SH-SY5Y (cell line): ENCODE data around the gene NT5C1B.

ENCODE experiments used
- GATA2 ChIP-seq: IDR thresholded peaks from 2 replicates; pipeline ENCODE4 v1.6.1; 2011; ENCODE audit warnings: mild to moderate bottlenecking, low read depth, low read length
- GATA3 ChIP-seq: IDR thresholded peaks from 2 replicates; pipeline ENCODE4 v1.6.1; 2011; ENCODE audit warnings: low read depth, mild to moderate bottlenecking, low read length, moderate library complexity

The NT5C1B gene

GRCh38 chr2:18548621-18549020 lies 40.7 kb downstream of the NT5C1B start:
- TF ChIP-seq GATA2 (no peak), GATA3 (no peak)

DNA sequence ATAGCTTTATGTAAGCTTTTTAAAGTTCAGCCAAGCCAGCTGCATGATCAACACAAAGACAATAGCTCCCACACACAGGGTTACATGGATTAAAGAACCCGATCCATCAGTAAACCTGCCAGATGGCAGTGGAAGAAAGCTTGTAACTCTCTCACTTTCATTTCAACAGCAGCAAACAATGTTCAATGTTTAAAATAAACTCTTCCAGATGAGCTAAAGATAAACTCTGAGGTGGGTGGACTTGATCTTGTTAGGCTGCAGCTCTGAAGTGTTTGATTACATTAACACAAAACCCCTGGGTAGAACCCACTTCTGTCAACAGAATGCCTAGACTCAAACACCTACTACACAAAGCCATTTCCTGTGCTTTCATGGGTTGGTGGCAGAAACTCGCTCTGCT lies 42.8 kb downstream of the NT5C1B start:
- TF ChIP-seq GATA3: no peak
- TF ChIP-seq GATA2: no peak

GRCh38 chr2:18545384-18545783 lies 44.0 kb downstream of the NT5C1B start:
- TF ChIP-seq GATA3 (no peak), GATA2 (no peak)

DNA sequence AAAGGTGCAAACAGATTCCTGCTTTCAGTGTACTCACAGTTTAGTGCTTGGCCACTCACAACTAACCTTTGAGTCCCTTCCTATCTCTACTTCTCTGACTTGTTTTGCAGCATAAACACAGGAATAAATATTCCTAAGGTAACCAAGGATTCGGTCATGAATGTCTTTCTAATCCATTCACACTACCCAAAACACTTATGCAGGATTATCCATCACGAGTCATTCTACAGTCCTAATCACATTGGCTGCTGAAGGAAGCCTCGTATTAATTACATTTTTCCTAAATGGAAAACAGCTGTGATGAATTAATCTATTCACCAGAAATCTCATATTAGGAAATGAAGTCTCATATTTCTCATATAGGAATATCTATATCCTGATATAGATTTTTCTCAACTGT lies 45.2 kb downstream of the NT5C1B start:
- TF ChIP-seq GATA3: no peak
- TF ChIP-seq GATA2: no peak

GRCh38 chr2:18540872-18541271 lies 48.5 kb downstream of the NT5C1B start:
- TF ChIP-seq GATA2: no peak
- TF ChIP-seq GATA3: no peak

- no peak for TF ChIP-seq GATA2
- no peak for TF ChIP-seq GATA3
Observed at GRCh38 chr2:18536697-18537096, 52.7 kb downstream of the NT5C1B start.

DNA sequence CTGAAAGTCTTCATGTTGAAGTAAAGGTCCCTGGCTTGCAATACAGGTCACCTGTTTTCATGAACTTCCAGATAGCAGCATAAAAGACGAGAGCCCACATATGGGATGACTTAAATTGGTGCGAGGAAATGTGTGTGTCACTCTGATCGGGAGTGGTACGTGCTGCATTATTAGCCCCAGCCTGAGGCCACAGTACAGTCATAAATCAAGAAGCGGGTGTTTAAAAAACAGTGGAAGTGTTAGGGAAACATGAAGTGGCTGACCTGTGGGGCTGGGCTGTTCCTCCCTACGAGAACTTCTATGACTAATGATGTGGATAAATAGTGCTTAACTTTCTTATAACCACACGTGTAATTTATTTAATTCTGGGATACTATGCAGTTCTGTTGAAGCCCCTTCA lies 53.3 kb downstream of the NT5C1B start:
- TF ChIP-seq GATA3 (no peak), GATA2 (no peak)

DNA sequence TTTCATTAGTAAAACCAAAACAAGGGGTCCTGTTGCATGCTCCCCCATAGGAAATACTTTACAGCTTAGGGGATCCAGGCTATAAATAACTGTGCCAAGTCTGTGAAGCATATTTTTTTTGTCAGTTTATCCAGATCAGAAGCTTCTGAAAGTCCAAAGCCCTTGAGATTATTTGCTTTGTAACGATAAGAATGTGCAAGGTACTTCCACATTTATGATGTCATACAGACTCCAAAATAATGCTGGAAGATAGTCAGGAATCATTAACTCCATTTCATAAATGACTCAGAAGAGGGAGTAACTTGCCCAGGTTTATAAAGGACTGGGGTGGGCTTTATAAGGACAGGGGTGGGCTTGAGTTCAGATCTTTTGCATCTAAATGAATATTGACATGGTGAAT lies 58.2 kb downstream of the NT5C1B start:
- TF ChIP-seq GATA2 (no peak), GATA3 (no peak)

DNA sequence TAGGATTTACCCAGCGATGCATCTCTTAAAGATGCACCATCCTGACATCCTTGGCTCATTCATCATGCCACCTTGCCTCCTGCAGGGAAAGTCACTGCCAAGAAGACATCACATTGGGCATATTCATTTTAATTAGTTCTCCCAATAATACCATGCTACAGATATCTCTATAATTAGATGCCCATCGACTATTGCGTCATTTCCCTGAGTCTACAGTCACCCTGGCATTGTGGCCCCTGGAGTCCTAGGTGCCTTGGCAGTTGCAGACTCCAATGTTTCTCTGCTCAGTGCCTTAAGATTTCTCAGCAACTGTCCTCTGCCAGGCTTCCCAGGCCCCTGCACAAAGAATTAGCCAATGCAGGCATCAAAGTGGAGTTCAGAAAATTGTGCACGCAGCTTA lies 61.5 kb downstream of the NT5C1B start:
- TF ChIP-seq GATA2 (no peak), GATA3 (no peak)

GRCh38 chr2:18527326-18527725 lies 62.0 kb downstream of the NT5C1B start:
- TF ChIP-seq GATA2: no peak
- TF ChIP-seq GATA3: no peak

DNA sequence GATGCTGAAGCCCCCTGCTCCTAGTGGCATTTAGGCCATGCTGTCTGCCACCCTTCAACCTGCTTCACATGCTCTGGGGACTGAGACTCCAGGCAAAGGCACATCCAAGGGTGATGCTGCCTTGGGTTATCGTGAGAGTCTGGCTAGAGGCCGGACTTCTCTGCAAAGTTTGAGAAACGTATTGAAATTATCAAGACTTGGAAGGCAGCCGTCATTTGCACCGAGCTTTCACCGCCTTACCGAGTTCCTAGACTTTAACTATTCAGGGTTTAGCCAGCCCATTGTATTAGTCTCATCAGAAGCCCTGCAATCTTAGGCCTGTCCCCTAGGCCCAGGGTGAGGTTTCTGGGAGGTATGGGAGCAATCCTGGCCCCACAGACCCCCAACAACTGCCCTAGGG lies 62.9 kb downstream of the NT5C1B start:
- no peak for TF ChIP-seq GATA3
- no peak for TF ChIP-seq GATA2

- TF ChIP-seq GATA3 (no peak), GATA2 (no peak)
Observed at GRCh38 chr2:18525852-18526251, 63.5 kb downstream of the NT5C1B start.

- no peak for TF ChIP-seq GATA2
- TF ChIP-seq GATA3: no peak
Observed at GRCh38 chr2:18525236-18525635, 64.1 kb downstream of the NT5C1B start.

DNA sequence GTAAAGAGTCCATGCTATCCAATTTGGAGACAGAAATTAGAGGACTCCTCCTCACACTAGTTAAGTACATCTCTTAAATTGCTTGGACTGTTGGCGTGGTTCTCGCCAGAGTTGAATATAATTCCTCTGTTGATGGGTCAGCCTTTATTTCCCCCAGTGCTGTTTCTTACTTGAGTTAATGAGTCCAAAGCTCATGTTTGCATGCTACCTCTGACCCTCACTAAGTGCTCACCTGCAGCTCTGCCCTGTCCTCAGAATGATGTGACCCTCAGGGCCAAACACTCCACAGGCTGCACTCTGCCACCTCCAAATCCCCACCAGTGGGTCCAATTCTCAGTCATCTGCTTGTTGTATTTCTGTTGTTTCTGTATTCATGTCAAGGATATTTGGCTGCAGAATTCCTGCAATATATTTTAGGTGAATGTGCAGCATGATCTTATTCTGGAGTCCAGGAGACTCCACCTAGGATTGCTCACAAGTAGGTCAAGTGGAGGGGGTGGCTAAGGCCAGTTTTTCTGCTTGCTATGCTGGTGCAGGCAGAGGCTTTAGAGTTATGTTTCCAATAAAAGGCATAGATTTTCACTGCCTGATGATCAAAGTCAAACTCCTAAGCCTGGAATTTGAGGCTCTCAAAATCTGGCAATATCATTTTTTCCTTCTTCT lies 66.8 kb downstream of the NT5C1B start:
- TF ChIP-seq GATA2 (no peak), GATA3 (no peak)

DNA sequence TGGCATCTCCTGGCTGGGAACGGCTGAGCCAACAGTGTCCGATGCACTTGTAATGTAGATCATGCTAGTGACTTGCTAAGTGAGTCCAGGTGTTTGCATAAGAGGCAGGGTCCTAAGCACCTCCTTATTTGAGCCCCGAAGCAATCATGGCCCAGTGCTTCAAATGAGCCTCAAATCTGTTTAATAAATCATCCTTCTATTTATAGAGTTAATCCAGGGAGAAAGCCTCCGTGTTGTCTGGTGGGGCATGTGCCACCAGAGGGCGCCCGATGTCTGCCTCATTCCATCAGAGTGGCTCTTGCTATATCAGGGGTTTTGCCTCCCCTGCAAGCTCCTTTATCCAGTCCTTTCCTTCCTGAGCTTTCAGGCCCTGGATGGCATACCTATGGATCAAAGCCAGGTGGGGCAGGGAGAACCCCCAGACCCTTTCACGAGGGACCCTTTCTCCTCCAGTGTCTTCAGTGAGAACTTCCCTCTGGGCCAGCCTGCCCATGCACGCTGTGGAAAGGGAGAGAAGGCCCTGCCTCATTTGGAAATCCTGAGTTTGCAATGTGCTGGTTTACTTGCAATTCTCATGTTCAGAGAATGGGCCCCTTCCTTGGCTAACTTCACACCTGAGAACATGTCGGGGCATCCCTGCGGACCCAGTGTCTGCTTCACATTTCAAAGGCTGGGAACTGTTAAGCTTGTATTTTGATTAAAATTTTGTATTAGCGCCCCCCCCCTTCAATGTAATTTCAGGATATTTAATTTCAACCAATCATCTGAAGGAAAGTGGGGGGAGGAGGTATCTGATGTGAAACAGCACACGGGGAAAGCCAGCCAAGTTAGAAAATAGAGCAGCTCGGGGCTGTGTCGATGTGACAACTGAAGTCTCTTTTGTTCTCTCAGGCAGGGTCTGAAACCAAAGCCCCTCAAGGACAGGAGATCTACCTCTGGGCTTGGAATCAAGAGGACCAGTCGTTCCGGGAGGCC lies 68.6 kb downstream of the NT5C1B start:
- TF ChIP-seq GATA2: no peak
- TF ChIP-seq GATA3: no peak

GRCh38 chr2:18519914-18520450 lies 69.4 kb downstream of the NT5C1B start:
- TF ChIP-seq GATA3: no peak
- peak; percentile 45; the same call in 1 of the 2 replicates for TF ChIP-seq GATA2
